ENCODE measurements around the gene PSMD5.
"Not testable (repeated sequence)": the region's sequence is repeated elsewhere in the genome, so short reads cannot be mapped to it uniquely, and the experiment has no call there.

Gene PSMD5

DNA sequence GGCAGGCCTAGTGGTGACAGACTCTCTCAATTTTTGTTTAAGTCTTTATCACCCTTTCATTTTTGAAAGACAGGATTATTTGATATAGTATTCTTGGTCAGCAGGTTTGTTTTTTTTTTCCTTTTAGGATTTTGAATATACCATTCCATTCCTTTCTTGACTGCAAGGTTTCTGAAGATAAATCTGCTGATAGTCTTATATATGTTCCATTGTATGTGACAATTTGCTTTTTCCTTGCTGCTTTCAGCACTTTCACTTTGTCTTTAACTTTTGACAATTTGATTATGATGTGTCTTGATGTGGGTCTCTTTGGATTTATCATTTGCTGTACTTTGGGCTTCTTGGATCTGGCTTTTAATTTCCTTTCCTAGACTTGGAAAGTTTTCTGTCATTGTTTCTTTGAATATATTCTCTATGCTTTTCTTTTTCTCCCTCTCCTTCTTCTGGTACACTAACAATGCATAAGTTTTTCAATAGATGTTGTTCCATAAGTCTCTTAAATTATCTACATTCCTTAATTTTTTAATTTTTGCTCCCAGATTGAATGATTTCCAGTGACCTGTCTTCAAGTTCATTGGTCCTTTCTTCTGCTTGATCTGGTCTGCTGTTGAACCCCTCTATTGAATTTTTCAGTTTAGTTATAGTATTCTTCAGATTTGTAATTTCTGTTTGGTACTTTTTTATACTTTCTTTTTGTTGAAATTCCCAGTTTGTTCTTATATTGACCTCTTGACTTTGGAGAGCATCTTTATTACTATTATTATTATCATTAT, 34.9 kb downstream of the PSMD5 start:
- no peak for DNase-seq (ENCODE audit: low spot score)

DNA sequence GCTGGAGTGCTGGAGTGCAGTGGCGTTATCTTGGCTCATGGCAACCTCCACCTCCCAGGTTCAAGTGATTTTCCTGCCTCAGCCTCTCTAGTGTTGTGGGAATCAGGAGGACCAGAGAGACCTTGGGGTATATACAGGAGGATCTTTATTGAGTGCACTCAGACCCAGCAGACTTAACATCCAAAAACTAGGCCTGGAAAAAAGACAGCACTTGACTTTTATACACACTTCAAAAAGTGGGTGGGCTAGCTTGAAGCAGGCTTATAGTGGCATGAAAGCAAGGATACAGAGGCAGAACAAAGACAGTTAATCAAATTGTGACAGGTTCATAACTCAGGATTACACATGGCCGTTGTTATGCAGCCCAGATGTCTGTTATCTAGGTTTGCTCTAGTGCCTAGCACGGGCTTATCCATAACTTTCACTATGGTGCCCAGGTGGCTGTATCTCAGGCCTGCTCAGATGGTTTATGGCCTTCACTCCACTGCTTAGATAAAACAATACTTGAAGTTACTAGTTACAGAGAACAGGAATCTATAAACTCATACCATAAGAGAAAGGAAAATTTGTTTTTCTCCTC, 37.8 kb downstream of the PSMD5 start:
- not testable (repeated sequence) for DNase-seq (ENCODE audit: low spot score)

DNA sequence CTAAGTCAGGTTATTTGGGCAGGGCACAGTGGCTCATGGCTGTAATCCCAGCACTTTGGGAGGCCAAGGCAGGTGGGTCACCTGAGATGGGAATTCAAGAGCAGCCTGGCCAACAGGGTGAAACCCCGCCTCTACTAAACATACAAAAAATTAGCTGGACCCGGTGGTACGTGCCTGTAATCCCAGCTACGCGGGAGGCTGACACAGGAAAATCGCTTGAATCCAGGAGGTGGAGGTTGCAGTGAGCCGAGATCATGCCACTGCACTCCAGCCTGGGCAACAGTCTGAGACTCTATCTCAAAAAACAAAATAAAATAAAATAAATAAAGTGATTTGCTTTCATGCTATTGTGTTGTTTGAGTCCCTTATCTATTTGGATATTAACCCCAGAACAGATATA, 41.3 kb downstream of the PSMD5 start:
- DNase-seq (ENCODE audit: low spot score): no peak

DNA sequence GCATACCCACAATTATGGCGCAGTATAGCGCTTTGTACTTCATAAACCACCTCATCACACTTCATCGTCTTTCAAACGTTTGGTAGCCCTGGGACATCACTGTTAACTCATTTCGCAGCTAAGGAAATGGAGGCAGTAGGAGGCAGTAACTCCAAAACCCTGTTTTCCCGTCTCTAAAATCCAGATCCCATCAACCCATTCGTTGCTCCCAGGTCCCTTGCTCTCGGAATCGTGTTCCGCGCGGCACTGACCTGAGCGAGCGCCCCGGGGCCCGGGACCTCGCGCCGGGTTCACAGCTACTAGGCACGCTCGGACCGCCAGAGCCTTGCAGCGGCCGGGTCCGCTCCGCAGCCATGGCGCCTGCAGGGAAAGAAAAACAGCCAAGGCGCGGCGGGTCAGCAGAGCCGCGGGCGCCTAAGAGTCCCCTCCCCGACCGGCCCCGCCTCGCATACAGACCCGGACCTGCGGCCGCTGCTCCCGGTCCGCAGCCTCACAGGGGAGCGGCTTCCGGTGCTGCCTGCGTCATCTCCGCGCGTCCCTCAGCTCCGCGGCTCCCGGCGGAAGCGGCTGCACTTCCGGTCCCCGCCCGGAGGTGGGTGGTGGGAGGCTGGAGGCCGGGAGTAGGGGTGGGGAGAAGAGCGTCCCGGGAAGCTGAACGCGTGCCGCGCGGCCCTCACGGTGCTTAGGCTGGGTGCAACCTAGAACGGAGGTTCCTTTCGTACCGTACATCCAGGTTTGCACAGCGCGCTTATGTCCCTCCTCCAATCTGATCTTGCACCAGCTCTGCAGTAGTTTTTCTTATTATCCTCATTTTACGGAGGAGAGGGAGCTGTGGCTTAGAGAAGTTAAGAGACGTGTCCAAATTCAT, 49.6 kb downstream of the PSMD5 start, which contains the start of gene FBXW2:
Gene FBXW2, minus strand, starts transcription at position 519 of the 868 bp plus-strand sequence. CDS start 5,158 bp downstream, outside the sequence.
- DNase-seq (ENCODE audit: low spot score): peak; percentile 83

DNA sequence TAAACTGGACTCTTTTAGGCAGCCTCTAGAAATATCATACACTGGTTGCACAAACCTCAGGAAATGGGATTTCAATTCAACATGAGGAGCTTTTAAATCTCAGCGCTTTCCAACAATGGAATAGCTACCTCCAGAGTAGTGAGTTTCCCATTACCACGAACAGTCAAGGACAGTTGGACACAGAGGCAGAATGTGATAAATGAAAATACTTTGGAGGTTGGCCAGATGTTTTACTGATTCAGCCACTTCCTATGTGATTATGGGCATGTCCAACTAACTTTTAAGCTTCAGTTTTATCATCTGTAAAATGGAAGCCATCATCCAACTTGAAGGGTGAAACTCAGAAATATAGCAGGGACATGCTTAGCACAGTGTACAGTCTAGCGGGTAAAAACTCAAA, 51.6 kb downstream of the PSMD5 start:
- no peak for DNase-seq (ENCODE audit: low spot score)

DNA sequence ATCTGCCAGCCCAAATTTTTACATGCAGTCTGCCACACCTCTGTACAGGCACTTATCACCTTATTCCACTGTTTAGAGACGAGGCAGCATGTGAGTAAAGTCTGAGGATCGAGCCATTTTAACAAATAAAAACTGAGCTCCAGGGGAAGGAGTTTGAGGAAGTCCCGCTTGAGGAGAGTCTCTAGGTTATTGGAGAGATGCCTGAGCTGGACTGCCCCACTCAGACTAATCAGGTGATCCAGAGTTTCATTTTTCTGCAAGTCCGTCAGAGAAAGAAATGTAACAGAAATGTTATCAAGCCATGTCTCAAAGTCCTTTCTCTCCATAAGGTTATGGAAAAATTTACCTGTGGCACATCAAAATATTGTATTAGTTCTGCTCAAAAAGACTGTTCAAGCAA, 54.8 kb downstream of the PSMD5 start:
- no peak for DNase-seq (ENCODE audit: low spot score)

DNA sequence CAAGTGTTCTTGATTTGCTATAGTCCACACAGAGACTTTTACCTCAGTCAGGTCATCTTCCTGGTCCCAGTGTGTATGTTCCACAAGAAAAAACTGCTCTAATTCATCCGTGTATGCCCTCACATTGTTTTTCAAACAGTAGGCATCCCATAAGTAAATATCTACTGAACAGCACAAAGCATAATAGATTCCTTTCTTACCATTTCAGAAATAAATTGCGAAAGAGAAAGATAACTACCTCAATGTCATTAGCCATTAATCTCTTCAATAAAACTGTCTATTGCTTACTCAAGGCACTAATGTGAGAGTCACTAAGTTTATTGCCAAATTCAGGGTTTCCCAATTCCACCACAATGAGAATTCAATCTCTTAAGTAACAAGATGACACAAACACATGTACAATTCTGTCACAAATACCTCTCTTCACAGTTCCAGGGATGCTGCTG, 59.1 kb downstream of the PSMD5 start:
- no peak for DNase-seq (ENCODE audit: low spot score)

DNA sequence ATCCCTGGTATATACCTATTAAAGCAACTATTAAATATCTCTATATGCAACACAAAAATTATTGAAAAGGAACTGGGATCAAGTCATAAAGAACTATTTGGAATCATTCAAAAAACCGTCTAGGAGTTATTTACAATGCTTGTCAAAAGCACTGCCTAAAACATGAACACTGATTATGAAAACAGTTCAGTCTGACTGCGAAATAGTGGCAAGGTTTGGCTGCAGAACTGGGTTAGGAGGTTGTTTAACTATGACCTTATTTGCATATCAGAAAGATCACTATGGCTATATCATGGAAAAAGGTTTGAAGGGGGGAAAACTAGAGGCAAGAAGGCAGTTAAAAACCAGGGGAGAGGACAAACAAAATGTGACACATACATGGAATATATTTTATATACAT, 61.5 kb downstream of the PSMD5 start:
- no peak for DNase-seq (ENCODE audit: low spot score)

DNA sequence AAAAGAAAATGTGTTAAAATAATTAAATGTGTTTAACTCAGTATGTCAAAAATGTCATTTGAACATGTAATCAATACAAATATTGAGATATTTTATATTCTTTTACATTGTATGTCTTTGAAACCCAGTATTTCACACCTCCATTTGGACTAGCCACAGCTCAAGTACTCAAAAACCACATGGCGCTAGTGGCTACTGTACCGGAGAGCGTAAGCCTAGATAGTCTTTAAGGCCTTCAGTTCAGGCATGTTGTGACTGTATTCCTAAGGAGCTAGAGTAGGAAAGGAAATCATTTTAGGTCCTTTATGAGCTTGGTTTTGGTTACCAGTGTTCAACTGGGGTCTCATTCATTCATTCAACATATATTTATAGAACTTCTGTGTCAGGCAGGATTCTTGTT, 62.4 kb downstream of the PSMD5 start:
- DNase-seq (ENCODE audit: low spot score): no peak

DNA sequence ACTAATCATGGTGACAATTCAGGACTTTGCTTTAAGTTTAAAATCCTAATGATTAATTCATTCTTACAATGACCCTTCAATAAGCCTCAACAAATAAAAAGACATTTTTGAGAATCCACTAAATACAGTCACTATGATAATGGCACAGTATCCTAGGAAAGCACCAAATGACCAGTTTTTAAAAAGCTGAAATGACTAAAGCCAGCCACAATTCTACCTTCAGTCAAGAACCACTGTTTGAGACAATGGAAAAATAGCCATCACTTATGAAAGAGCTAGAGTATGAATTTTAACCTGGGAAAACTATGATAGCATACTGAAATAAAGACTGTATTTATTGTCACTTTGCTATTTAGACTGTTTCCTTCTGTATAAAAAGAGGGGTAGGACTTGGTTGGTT, 63.5 kb downstream of the PSMD5 start:
- no peak for DNase-seq (ENCODE audit: low spot score)

DNA sequence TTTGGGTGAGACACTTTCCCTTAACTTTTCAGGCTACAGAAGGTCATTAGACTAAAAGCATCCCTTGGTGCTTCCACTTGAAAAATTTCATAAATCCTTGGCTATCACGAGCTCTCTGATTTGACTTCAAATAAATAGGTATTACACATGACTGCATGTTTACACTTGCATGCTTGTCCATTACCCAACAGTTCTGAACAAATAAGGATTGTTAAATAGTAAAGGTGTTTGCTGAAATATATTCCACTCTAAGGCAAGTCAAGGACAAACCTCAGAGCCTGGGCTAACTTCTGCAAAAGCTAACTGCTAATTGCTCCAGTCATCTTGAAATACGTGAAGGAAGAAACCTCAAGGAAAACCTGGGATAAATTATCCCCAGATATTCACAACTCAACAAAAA, 64.0 kb downstream of the PSMD5 start:
- DNase-seq (ENCODE audit: low spot score): no peak

DNA sequence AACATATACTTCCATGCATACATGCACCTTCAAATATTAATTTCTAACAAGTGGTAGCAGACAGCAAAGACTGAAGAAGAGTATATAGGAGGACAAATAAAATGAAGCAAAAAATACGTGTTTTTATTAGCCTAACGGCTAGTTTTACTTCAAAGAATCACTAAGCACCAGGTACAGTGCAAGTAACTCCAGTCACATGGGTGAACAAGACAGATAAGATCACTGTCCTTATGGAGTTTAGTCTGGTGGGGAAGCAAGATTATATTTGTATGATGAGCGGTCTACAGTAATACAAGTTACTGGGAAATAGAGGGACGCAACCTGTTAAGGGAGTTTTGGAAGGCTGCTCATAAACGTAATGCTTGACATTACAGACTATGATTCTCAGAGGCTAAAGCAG, 65.5 kb downstream of the PSMD5 start:
- no peak for DNase-seq (ENCODE audit: low spot score)

DNA sequence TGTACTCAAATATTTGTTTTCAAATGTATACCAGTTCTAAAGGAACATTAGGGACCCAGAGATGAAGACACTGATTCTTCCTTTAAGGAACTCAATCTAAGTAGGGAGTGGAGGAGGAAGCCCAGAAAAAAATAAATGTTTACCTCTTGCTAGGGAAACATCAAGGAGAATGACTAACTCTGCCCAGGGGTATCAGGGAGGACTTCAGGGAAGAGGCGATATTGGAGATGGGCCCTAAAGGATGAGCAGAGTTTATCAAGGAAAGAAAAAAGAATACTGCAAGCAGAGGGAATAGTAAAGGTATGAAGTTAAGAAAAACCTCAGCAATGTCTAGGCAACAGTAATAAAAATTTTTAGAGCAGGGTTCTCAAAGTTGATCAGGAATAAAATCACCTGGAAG, 65.9 kb downstream of the PSMD5 start:
- no peak for DNase-seq (ENCODE audit: low spot score)

DNA sequence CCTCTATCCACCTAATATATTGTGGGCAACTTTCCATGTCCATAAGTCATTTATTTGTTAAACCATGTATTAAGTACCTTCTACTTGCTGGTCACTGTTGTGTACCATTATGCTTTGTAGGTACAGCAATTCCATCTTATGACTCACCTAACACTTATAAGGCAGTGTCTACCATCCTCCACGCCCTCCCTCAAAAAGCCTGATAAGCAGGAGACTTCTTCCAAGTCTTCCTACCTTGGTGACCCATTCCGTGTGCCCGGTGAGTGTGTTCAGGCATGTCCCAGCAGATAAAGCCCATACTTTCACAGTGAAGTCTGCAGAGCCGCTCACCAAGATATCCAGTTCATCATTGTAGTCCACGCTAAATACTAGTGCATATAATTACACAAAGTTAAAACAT, 66.9 kb downstream of the PSMD5 start:
- peak; percentile 29 for DNase-seq (ENCODE audit: low spot score)

DNA sequence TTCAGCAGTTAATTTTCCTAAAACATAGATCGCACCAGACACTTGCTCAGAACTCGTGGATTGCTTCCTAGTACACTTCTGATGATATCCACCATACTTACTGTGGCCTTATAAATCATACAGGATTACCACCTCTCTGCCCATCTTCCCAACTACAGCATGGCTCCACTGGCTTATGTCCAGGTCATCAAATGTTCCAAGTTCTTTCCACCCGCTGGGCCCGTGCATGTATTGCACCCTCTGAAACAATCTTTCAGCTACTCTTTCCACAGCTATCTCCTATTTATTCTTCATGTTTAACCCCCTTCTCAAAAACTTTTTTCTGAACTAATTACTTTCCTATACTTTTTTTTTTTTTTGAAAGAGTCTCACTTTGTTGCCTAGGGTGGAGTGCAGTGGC, 68.0 kb downstream of the PSMD5 start:
- no peak for DNase-seq (ENCODE audit: low spot score)

DNA sequence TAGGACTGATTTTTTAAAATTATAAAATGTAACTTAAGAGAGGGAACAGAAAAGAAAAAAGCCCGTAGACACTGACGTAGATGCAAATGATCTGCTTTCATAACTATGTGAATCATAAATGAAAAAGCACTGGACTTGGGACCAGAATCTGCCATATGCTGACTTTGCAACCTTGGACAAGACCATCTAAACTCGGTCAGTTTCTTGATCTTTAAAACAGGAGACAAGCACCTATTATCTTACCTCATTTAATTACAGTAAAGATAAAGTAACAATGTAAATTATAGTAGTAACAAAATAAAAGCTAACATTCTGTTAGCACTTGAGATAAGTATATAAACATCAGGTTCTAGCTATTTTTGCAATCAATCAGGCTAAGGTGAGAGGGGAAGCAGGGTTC, 69.5 kb downstream of the PSMD5 start:
- DNase-seq (ENCODE audit: low spot score): no peak

DNA sequence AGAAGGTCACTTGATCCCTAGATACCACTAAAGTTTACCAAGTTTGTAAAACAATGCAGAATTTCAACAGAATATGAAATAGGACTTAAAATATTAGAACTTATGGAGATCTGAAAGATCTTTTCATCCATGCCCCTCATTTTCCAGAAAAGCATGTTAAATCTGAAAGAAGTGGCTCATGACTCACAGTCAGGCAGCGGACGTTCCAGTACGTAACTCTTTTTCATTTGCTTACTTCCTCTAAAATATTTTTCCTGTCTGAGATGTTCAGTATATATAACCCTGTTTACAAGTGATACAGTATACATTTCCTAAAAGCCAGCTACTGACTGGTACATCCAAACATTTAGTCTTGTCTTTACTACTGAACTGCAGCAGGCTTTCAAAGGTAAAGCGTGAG, 71.8 kb downstream of the PSMD5 start:
- DNase-seq (ENCODE audit: low spot score): no peak

DNA sequence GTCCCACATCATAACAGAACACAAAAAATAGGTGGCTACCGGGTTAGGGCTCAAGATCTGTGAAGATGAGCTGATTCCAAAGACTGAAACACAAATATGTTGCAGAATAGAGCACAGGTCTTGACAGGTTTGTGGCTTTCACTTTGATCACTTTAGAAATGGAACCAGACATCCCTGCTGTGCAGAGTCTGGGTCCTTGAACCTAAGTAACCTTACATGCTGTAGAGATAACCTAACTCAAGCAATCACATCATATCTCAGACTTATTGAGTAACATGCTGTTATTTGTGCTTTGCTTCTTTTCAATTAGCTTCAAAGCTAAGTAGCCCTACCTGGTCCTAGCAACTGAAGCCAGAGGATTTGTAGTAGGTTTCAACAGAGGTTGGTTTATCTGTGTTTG, 73.8 kb downstream of the PSMD5 start:
- no peak for DNase-seq (ENCODE audit: low spot score)

DNA sequence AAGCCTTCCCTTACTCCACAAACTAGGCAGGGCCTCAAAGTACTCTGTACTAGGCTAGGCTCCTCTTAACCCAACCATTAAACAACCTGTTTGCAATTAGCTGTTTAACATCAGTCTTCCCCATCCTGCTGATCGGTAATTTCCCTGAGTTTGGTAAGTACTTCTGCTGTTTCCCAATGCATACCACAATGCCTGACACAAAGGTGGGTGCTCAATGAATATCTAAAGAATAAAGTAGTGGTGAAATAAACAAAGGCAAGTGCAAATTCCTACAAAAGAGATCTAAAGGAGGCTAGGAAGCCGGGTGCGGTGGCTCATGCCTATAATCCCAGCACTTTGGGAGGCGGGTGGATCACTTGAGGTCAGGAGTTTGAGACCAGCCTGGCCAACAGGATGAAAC, 74.5 kb downstream of the PSMD5 start:
- no peak for DNase-seq (ENCODE audit: low spot score)

DNA sequence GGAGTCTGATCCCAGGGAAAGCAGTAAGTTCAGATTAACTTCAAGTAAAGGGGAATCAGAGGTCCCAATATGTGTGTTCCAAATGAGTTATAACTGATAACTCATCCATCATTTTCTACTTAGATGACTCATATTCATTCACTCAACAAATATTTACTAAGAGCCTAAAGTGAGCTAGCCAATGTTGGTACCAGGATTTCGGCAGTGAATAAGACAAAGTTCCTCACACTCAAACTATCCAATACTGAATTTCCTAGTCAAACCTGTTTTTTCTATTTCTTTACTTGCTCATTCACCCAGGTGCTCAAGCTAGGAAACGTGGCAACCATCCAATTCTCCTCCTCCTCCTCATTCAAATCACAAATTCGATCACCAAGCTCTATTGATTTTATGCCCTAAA, 75.3 kb downstream of the PSMD5 start:
- DNase-seq (ENCODE audit: low spot score): no peak

Measured in hematopoietic multipotent progenitor cell treated with erythropoietin and hydrocortisone succinate and interleukin-3 and kit ligand, for 17 days (in vitro differentiated cells).